Liver (tissue), 9 donors: ENCODE data around the gene F2RL3. TPM values are rescaled to one million over a fixed set of nuclear protein-coding genes. Genes with fewer than 3 reads are reported as not detected.

ENCODE experiments used
- DNase-seq: peaks from one replicate; pipeline ENCODE4 v3.0.0-alpha.2; 2017; ENCODE audit warnings: low spot score
- H3K27ac ChIP-seq, 2 donors: one replicate each; pipeline ENCODE4 v1.7.0; 2013; ENCODE audit warnings: inconsistent platforms in 2 of 2, low read length in 2 of 2, control low read depth in 1 of 2, low read depth in 1 of 2, mild to moderate bottlenecking in 1 of 2
- H3K27me3 ChIP-seq, 4 donors: one replicate each; pipeline versions ENCODE4 v1.6.1 to v1.7.0; 2013; ENCODE audit warnings: low read length in 3 of 4, inconsistent platforms in 1 of 4, mild to moderate bottlenecking in 1 of 4, moderate library complexity in 1 of 4; ENCODE audit not compliant: control insufficient read depth in 4 of 4, insufficient read depth in 4 of 4
- H3K36me3 ChIP-seq, 4 donors: one replicate each; pipeline versions ENCODE4 v1.6.1 to v1.7.0; 2013; ENCODE audit warnings: low read length in 3 of 4, mild to moderate bottlenecking in 3 of 4, low read depth in 1 of 4, moderate library complexity in 1 of 4; ENCODE audit not compliant: control insufficient read depth in 4 of 4, insufficient read depth in 3 of 4
- H3K4me1 ChIP-seq, 4 donors: one replicate each; pipeline versions ENCODE4 v1.6.1 to v1.7.0; 2013; ENCODE audit warnings: low read length in 3 of 4, mild to moderate bottlenecking in 3 of 4, moderate library complexity in 1 of 4; ENCODE audit not compliant: control insufficient read depth in 4 of 4, insufficient read depth in 4 of 4
- H3K4me3 ChIP-seq, 3 donors: one replicate each; pipeline versions ENCODE4 v1.6.1 to v1.7.0; 2013; ENCODE audit warnings: low read length in 3 of 3, control low read depth in 1 of 3, low read depth in 1 of 3, mild to moderate bottlenecking in 1 of 3
- H3K9ac ChIP-seq, 2 donors: one replicate each; pipeline ENCODE4 v1.7.0; 2013; ENCODE audit warnings: low read length in 2 of 2, mild to moderate bottlenecking in 2 of 2, moderate library complexity in 2 of 2, control low read depth in 1 of 2, low read depth in 1 of 2
- H3K9me3 ChIP-seq, 4 donors: one replicate each; pipeline versions ENCODE4 v1.6.1 to v1.7.0; 2013; ENCODE audit warnings: low read length in 3 of 4; ENCODE audit not compliant: control insufficient read depth in 4 of 4
- ATF3 ChIP-seq: IDR thresholded peaks from 2 replicates; pipeline ENCODE4 v1.6.1; 2016; ENCODE audit warnings: antibody characterized with exemption
- CTCF ChIP-seq: fragments of 150-350 bp; IDR thresholded peaks from 2 replicates; pipeline ENCODE4 v1.5.1; 2017; ENCODE audit warnings: improper control_type of control experiment, low read depth, low read length; ENCODE audit not compliant: missing input control
- FOXA2 ChIP-seq: IDR thresholded peaks from 2 replicates; pipeline ENCODE4 v1.6.1; 2016; ENCODE audit warnings: antibody characterized with exemption
- GABPA ChIP-seq, 2 donors: IDR thresholded peaks in 1 of 2; conservative IDR thresholded peaks in 1 of 2; 2 replicates each; pipeline ENCODE4 v1.6.1; 2016; ENCODE audit warnings: antibody characterized with exemption in 2 of 2, mild to moderate bottlenecking in 1 of 2, moderate library complexity in 1 of 2
- HNF4A ChIP-seq, 2 donors: conservative IDR thresholded peaks; 2 replicates each; pipeline ENCODE4 v1.6.1; 2016; ENCODE audit warnings: antibody characterized with exemption in 2 of 2, mild to moderate bottlenecking in 2 of 2
- HNF4G ChIP-seq: IDR thresholded peaks from 2 replicates; pipeline ENCODE4 v1.6.1; 2016; ENCODE audit warnings: antibody characterized with exemption
- JUND ChIP-seq, 2 donors: IDR thresholded peaks; 2 replicates each; pipeline ENCODE4 v1.6.1; 2016; ENCODE audit warnings: antibody characterized with exemption in 2 of 2
- NR2F2 ChIP-seq: IDR thresholded peaks from 2 replicates; pipeline ENCODE4 v1.6.1; 2016; ENCODE audit warnings: antibody characterized with exemption
- RAD21 ChIP-seq, 2 donors: IDR thresholded peaks; 2 replicates each; pipeline ENCODE4 v1.6.1; 2016; ENCODE audit warnings: antibody characterized with exemption in 2 of 2, mild to moderate bottlenecking in 2 of 2
- REST ChIP-seq: IDR thresholded peaks from 2 replicates; pipeline ENCODE4 v1.6.1; 2016; ENCODE audit warnings: antibody characterized with exemption, mild to moderate bottlenecking
- RXRA ChIP-seq, 2 donors: IDR thresholded peaks; 2 replicates each; pipeline ENCODE4 v1.6.1; 2017 to 2018; ENCODE audit warnings: antibody characterized with exemption in 2 of 2, mild to moderate bottlenecking in 1 of 2
- SP1 ChIP-seq: IDR thresholded peaks from 2 replicates; pipeline ENCODE4 v1.6.1; 2018; ENCODE audit warnings: antibody characterized with exemption, mild to moderate bottlenecking
- TAF1 ChIP-seq: conservative IDR thresholded peaks from 2 replicates; pipeline ENCODE4 v1.6.1; 2016; ENCODE audit warnings: antibody characterized with exemption, mild to moderate bottlenecking
- YY1 ChIP-seq: IDR thresholded peaks from 2 replicates; pipeline ENCODE4 v1.6.1; 2016; ENCODE audit warnings: antibody characterized with exemption, mild to moderate bottlenecking
- ZBTB33 ChIP-seq: IDR thresholded peaks from 2 replicates; pipeline ENCODE4 v1.6.1; 2016; ENCODE audit warnings: antibody characterized with exemption
- WGBS: extraction: QIAGEN DNeasy Blood & Tissue Kit; methylation state at CpG from one replicate; pipeline ENCODE4 v1.1.7; 2013; 5-methylcytosine and 5-hydroxymethylcytosine counted together
- polyA plus RNA-seq, 2 donors: library from polyadenylated mRNA; stranded (reverse) in 1 of 2; unstranded in 1 of 2; fragments of 200-250 nt in 1 of 2; fragments of >200 nt in 1 of 2; fragmentation: Nextera tagmentation in 1 of 2; extraction: Ambion mirVana in 1 of 2; gene quantifications; one replicate each; pipeline versions ENCODE4 v1.2.1 to v1.2.3, GENCODE V29; 2013 to 2015
- total RNA-seq, 2 donors: library from RNA; depleted of rRNA; stranded (reverse); fragments of >200 nt; gene quantifications; one replicate each; pipeline ENCODE4 v1.2.3, GENCODE V29; 2014
- donor health status: healthy.
- donor health status: healthy.
- donor health status: healthy.
- donor health status: healthy.
- donor health status: healthy.

The F2RL3 gene
- total and polyA plus RNA-seq, 4 donors: 0.08 to 1.6 (median 0.20) TPM

- WGBS: 87% methylated on average over 7 of the region's 7 CpGs
- no peaks in the 10 kb centered on the region for H3K27me3 ChIP-seq
- H3K36me3 ChIP-seq: no peaks in the 10 kb centered on the region
- no peaks in the 10 kb centered on the region for H3K9me3 ChIP-seq
- H3K9ac ChIP-seq: no peak overlapping the region
- DNase-seq: no peak
- H3K4me3 ChIP-seq: no peak overlapping the region
- H3K27ac ChIP-seq: no peak overlapping the region
- no peak for TF ChIP-seq NR2F2
- TF ChIP-seq RAD21 (IDR thresholded peaks at IDR 0.05): no peak
- TF ChIP-seq REST: no peak
- TF ChIP-seq ZBTB33: no peak
- H3K4me1 ChIP-seq: no peaks in the 10 kb centered on the region
Observed at GRCh38 chr19:16903347-16903746, 14.5 kb downstream of the F2RL3 start.

GRCh38 chr19:16904599-16904998 lies 15.8 kb downstream of the F2RL3 start:
- no peak for DNase-seq
- Histone ChIP-seq H3K4me1 (no peaks in the 10 kb centered on the region), H3K4me3 (no peak overlapping the region), H3K27ac (no peak overlapping the region), H3K9ac (no peak overlapping the region), H3K9me3 (no peaks in the 10 kb centered on the region), H3K36me3 (no peaks in the 10 kb centered on the region), H3K27me3 (no peaks in the 10 kb centered on the region)
- 78% methylated on average over 5 of the region's 5 CpGs for WGBS
- TF ChIP-seq RXRA (IDR thresholded peaks at IDR 0.05) (no peak), YY1 (no peak), CTCF (no peak), REST (no peak), ATF3 (no peak), GABPA (IDR thresholded peaks at IDR 0.05 in 1 of 2, conservative IDR thresholded peaks at IDR 0.05 in 1 of 2) (no peak), HNF4A (conservative IDR thresholded peaks at IDR 0.05) (no peak), FOXA2 (no peak), TAF1 (no peak), ZBTB33 (no peak), JUND (IDR thresholded peaks at IDR 0.05) (no peak), HNF4G (no peak), SP1 (no peak), NR2F2 (no peak)
